NK-92 (cell line): ENCODE measurements around the gene CPXM2.

Source experiments
- DNase-seq: peaks from one replicate; lab custom pipeline; 2025; ENCODE audit not compliant: unreplicated experiment; lab: John Stamatoyannopoulos, UW

The CPXM2 gene

GRCh38 chr10:123804716-123805115, 86.9 kb downstream of the CPXM2 start:
- DNase-seq: no peak

- no peak for DNase-seq
These were observed 90.8 kb downstream of the CPXM2 start for GRCh38 chr10:123800821-123801220.

GRCh38 chr10:123800289-123800688, 91.3 kb downstream of the CPXM2 start:
- no peak for DNase-seq

- DNase-seq: no peak
These were observed 92.8 kb downstream of the CPXM2 start for GRCh38 chr10:123798856-123799255.

- DNase-seq: no peak
These were observed 93.8 kb downstream of the CPXM2 start for GRCh38 chr10:123797813-123798212.

GRCh38 chr10:123796736-123797135, 94.9 kb downstream of the CPXM2 start:
- no peak for DNase-seq

GRCh38 chr10:123795846-123796590, 95.6 kb downstream of the CPXM2 start:
- no peak for DNase-seq

- DNase-seq: no peak
These were observed 96.3 kb downstream of the CPXM2 start for GRCh38 chr10:123795196-123795780.

GRCh38 chr10:123792248-123792978, 99.2 kb downstream of the CPXM2 start:
- DNase-seq: no peak

GRCh38 chr10:123790132-123790885, 101.3 kb downstream of the CPXM2 start:
- DNase-seq: no peak

GRCh38 chr10:123788981-123789380, 102.6 kb downstream of the CPXM2 start:
- no peak for DNase-seq

GRCh38 chr10:123787566-123787965, 104.0 kb downstream of the CPXM2 start:
- DNase-seq: no peak

- no peak for DNase-seq
These were observed 104.7 kb downstream of the CPXM2 start for GRCh38 chr10:123786896-123787295.

GRCh38 chr10:123786306-123786705, 105.3 kb downstream of the CPXM2 start:
- DNase-seq: no peak

GRCh38 chr10:123784646-123785045, 107.0 kb downstream of the CPXM2 start:
- no peak for DNase-seq

- no peak for DNase-seq
These were observed 107.4 kb downstream of the CPXM2 start for GRCh38 chr10:123784216-123784615.

- no peak for DNase-seq
These were observed 108.3 kb downstream of the CPXM2 start for GRCh38 chr10:123783296-123783695.

- DNase-seq: no peak
These were observed 109.1 kb downstream of the CPXM2 start for GRCh38 chr10:123782549-123782948.

- DNase-seq: no peak
These were observed 109.6 kb downstream of the CPXM2 start for GRCh38 chr10:123781956-123782500.

- DNase-seq: no peak
These were observed 110.2 kb downstream of the CPXM2 start for GRCh38 chr10:123781324-123781900.
